ENCODE measurements around the gene KLHL24.

KLHL24 gene

GRCh38 chr3:183731611-183732010 lies 96.2 kb downstream of the KLHL24 start:
- Histone ChIP-seq H3K4me3 (ENCODE audit: low read depth, low read length, poor library complexity, severe bottlenecking) (no peak overlapping the region), H3K9ac (ENCODE audit: low read length) (no peak overlapping the region), H3K9me3 (ENCODE audit: low read length) (no peaks in the 10 kb centered on the region), H3K4me2 (ENCODE audit: low read length) (no peak overlapping the region), H3K36me3 (ENCODE audit: insufficient read depth, low read length) (peaks cover 97% of the 10 kb centered on the region), H3K79me2 (ENCODE audit: insufficient read depth, low read length) (no peaks in the 10 kb centered on the region), H3K9me2 (ENCODE audit: low read depth, low read length) (no peaks in the 10 kb centered on the region), H2AFZ (ENCODE audit: low read length) (no peak overlapping the region), H3K27ac (ENCODE audit: low read depth, low read length, poor library complexity, severe bottlenecking) (no peak overlapping the region), H4K20me1 (ENCODE audit: insufficient read depth, low read length) (no peaks in the 10 kb centered on the region), H3K4me1 (ENCODE audit: insufficient read depth, low read length, severe bottlenecking) (no peaks in the 10 kb centered on the region), H3K27me3 (ENCODE audit: insufficient read depth, low read length) (no peaks in the 10 kb centered on the region), H3F3A (ENCODE audit: insufficient read depth, low read length) (no peaks in the 10 kb centered on the region)
- no peak for TF ChIP-seq EZH2 (IDR thresholded peaks at IDR 0.05; ENCODE audit: borderline replicate concordance, low read length)
- TF ChIP-seq CTCF (IDR thresholded peaks at IDR 0.05; ENCODE audit: low read length): no peak

GRCh38 chr3:183733553-183733952 lies 98.1 kb downstream of the KLHL24 start:
- Histone ChIP-seq H3K79me2 (ENCODE audit: insufficient read depth, low read length) (no peaks in the 10 kb centered on the region), H3K4me1 (ENCODE audit: insufficient read depth, low read length, severe bottlenecking) (no peaks in the 10 kb centered on the region), H2AFZ (ENCODE audit: low read length) (no peak overlapping the region), H3K4me2 (ENCODE audit: low read length) (no peak overlapping the region), H3K4me3 (ENCODE audit: low read depth, low read length, poor library complexity, severe bottlenecking) (no peak overlapping the region), H4K20me1 (ENCODE audit: insufficient read depth, low read length) (no peaks in the 10 kb centered on the region), H3K9me3 (ENCODE audit: low read length) (0 out of 2 replicates have a peak, but pooled peaks cover 3% of the 10 kb centered on the region), H3F3A (ENCODE audit: insufficient read depth, low read length) (no peaks in the 10 kb centered on the region), H3K9me2 (ENCODE audit: low read depth, low read length) (no peaks in the 10 kb centered on the region), H3K9ac (ENCODE audit: low read length) (no peak overlapping the region), H3K36me3 (ENCODE audit: insufficient read depth, low read length) (peaks cover 95% of the 10 kb centered on the region), H3K27me3 (ENCODE audit: insufficient read depth, low read length) (no peaks in the 10 kb centered on the region), H3K27ac (ENCODE audit: low read depth, low read length, poor library complexity, severe bottlenecking) (no peak overlapping the region)
- TF ChIP-seq CTCF (IDR thresholded peaks at IDR 0.05; ENCODE audit: low read length): no peak
- no peak for TF ChIP-seq EZH2 (IDR thresholded peaks at IDR 0.05; ENCODE audit: borderline replicate concordance, low read length)
